Aorta (tissue), 5 donors: Measurements from ENCODE around the gene INAFM1. TPM values are rescaled to one million over a fixed set of nuclear protein-coding genes. Genes with fewer than 3 reads are reported as not detected.

Experiments
- ATAC-seq: fragments of 200-7000 bp; cut with Tn5 transposase; one replicate; pipeline ENCODE4 v1.9.1; 2022; ENCODE audit warnings: moderate library complexity; ENCODE audit not compliant: low FRiP score
- DNase-seq, 2 donors: peaks; one replicate each; pipeline ENCODE4 v3.0.0-alpha.2; 2020
- H3K27ac ChIP-seq, 2 donors: one replicate each; pipeline ENCODE4 v1.5.1; 2013; ENCODE audit warnings: low read length in 2 of 2, mild to moderate bottlenecking in 2 of 2, moderate library complexity in 2 of 2, control low read depth in 1 of 2, inconsistent platforms in 1 of 2, low read depth in 1 of 2
- H3K27me3 ChIP-seq, 2 donors: one replicate each; pipeline ENCODE4 v1.6.1; 2013; ENCODE audit warnings: control low read depth in 1 of 2, low read length in 1 of 2, mild to moderate bottlenecking in 1 of 2, moderate library complexity in 1 of 2; ENCODE audit not compliant: insufficient read depth in 2 of 2, control insufficient read depth in 1 of 2
- H3K36me3 ChIP-seq, 2 donors: one replicate each; pipeline ENCODE4 v1.6.1; 2013; ENCODE audit warnings: control low read depth in 1 of 2, low read length in 1 of 2, mild to moderate bottlenecking in 1 of 2; ENCODE audit not compliant: insufficient read depth in 2 of 2, control insufficient read depth in 1 of 2
- H3K4me1 ChIP-seq, 2 donors: one replicate each; pipeline ENCODE4 v1.6.1; 2013; ENCODE audit warnings: low read length in 2 of 2, control low read depth in 1 of 2, mild to moderate bottlenecking in 1 of 2, moderate library complexity in 1 of 2; ENCODE audit not compliant: insufficient read depth in 2 of 2, control insufficient read depth in 1 of 2
- H3K4me3 ChIP-seq, 2 donors: one replicate each; pipeline ENCODE4 v1.5.1; 2013; ENCODE audit warnings: low read length in 2 of 2, control low read depth in 1 of 2, mild to moderate bottlenecking in 1 of 2
- H3K9me3 ChIP-seq: one replicate; pipeline ENCODE4 v1.6.1; 2013; ENCODE audit warnings: mild to moderate bottlenecking, low read length; ENCODE audit not compliant: control insufficient read depth
- WGBS, 2 donors: extraction: QIAGEN DNeasy Blood & Tissue Kit; methylation state at CpG; one replicate each; pipeline ENCODE4 v1.1.7; 2013; 5-methylcytosine and 5-hydroxymethylcytosine counted together
- intact Hi-C, 2 donors: fragments of 100-400 bp; cut with DNase I; formaldehyde crosslinking; loops; one replicate each; pipeline versions ENCODE4 v1.14.2 to v1.15.0; 2022
- polyA plus RNA-seq, 2 donors: library from polyadenylated mRNA; stranded (reverse); fragments of 200-250 nt; gene quantifications; one replicate each; pipeline ENCODE4 v1.2.3, GENCODE V29; 2013
- total RNA-seq, 2 donors: library from RNA; stranded (reverse); fragmentation: NEBNext Ultra II Directional; extraction: Animal tissue kit (Norgen Biotek cat#: 25700); gene quantifications; one replicate each; pipeline ENCODE4 v1.2.1, GENCODE V29; 2021
- donor health status: healthy with polysubstance abuse.
- donor health status: Bipolar disorder and iron deficiency.
- donor health status: DM: no; HTN: no; CAD: no.
- donor health status: DM: no; HTN: no; CAD: no.
- donor health status: DM: yes; HTN: yes; CAD: no.

The INAFM1 gene
- total and polyA plus RNA-seq, 4 donors: 5.4 to 81.7 (median 37.1) TPM

DNA sequence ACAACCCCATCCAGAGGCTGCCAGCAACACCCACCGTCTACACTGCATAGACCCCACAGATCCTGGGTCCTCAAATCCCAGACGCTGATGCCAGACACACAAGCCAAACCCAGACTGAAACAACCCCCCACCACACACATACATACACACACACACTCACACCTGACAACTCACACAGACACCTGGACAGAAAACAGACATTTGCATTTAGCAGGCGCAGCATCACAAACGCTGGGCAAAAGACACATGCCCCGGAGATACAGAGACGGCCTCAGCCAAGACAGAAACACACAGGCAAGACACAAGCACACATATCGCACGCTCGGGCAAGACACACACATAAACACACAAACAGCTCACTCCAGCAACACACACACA is 45.0 kb upstream of the INAFM1 start:
- DNase-seq: no peak
- ATAC-seq: no peak
- Histone ChIP-seq H3K36me3 (no peaks in the 10 kb centered on the region), H3K4me1 (no peaks in the 10 kb centered on the region), H3K27ac (peak overlapping the region in 1 of 2 donors; percentile 75), H3K9me3 (no peaks in the 10 kb centered on the region), H3K4me3 (peak overlapping the region; percentile 86 to 98), H3K27me3 (peaks cover 0 to 2% of the 10 kb centered on the region in 2 donors)
- 6 to 7% methylated on average over 9 of the region's 9 CpGs for WGBS, 2 donors
- intact Hi-C loops: no loop called here

DNA sequence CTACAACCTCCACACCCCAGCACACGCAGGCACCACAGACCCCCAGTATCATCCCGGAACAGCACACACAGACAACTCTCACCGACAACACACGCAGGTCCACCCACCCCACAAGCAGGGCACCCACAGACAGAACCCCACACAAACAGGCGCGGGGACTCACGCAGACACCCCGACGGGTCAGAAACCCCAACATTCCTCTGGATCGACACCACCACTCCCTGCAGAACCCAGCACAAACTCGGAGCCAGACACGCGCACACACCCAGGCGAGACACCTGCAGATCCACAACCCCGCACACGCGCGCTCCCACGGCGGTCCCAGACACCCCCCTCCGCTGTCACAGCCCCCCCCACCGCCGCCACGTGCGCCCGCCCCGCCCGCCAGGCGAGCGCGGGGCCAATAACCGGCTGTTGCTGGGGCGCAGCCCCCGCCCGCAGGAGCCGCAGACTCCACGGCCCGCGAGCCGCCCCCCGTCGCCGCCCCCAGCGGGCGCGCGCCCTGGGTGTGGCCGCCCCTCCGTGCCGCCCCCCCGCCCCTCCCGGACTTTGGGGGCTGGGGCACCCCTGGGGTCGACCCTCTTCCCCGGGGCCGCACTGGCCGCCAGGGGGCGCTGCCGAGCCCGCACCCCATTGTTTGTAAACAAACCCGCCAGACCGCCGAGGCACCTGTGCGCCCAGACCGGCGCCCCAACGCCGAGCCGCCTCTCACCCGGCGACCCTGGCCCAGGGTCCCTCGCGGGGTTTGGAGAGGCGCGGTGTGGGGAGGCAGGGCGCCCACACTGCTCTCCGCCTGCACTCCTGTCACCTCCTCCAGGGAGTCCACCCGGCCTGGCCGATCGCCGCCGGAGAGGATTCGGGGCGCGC is 44.4 kb upstream of the INAFM1 start:
- Histone ChIP-seq H3K27ac (peak overlapping the region; percentile 14 to 75), H3K9me3 (no peaks in the 10 kb centered on the region), H3K27me3 (peaks cover 0 to 2% of the 10 kb centered on the region in 2 donors), H3K36me3 (no peaks in the 10 kb centered on the region), H3K4me3 (peak overlapping the region; percentile 86 to 98), H3K4me1 (no peaks in the 10 kb centered on the region)
- no peak for ATAC-seq
- intact Hi-C loops: no loop called here
- 1 to 2% methylated on average over 46 to 84 of the region's 84 CpGs for WGBS, 2 donors
- peak; percentile 78 to 93 for DNase-seq

DNA sequence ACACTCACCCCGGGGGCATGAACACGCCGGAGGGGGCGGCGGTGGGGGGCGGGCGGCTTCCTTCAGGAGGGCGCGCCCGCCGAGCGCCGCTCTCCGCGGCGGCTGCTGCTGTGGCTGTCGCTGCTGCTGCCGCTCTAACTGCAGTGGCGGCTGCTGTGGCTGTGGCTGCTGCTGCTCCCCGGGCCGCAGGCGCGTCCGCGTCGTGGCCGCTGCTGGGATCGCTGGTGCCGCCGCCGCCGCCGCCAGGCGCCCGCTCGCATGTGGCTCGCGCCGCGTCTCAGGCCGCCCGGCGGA is 43.8 kb upstream of the INAFM1 start, which contains the start of gene BBC3:
Gene BBC3, minus strand, starts transcription at position 279 of the 294 bp plus-strand sequence. CDS start 2,768 bp downstream, outside the sequence.
- intact Hi-C loops: no loop called here
- WGBS, 2 donors: 0 to 1% methylated on average over 28 to 43 of the region's 43 CpGs
- no peaks in the 10 kb centered on the region for H3K4me1 ChIP-seq

DNA sequence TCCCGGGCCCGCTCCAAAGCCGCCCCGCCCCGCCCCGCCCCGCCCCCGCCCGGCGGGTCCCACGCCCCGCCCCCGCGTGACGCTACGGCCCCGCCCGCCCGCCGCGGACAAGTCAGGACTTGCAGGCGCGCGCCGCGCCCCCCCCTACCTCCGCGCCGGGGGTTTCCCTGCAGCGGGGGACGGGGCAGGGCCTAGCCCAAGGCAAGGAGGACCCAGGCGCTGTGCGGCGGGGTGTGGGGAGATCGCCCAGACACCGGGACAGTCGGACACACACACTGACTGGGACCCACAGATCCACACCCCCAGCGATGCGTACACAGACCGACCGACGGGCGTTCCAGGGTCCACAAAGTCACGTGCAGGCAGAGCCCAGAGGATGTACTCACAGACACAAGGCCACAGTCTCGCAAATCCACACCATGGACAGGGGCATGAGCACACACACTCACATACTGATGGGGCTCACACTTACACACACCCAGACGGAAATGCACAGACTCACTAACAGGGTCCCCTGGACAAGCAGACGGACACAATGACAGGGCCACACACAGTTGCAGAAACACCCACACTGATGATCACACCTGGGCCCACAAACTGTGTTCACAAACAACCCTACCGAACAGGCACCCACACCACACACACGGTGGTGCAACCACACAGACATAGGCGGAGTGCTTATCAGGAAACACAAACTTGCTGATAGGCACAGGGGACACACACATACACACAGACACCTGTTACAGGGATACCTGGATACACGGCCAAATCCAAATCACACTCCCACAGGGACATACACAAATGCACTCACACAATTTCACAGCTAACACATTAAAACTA is 43.2 kb upstream of the INAFM1 start:
- 7 to 11% methylated on average over 38 to 51 of the region's 51 CpGs for WGBS, 2 donors
- DNase-seq (peak; percentile 94 to 97), ATAC-seq (peak; percentile 77)
- Histone ChIP-seq H3K27ac (peak overlapping the region in 1 of 2 donors; percentile 50), H3K9me3 (no peaks in the 10 kb centered on the region), H3K4me1 (no peaks in the 10 kb centered on the region), H3K36me3 (no peaks in the 10 kb centered on the region), H3K27me3 (no peaks in the 10 kb centered on the region), H3K4me3 (peak overlapping the region in 1 of 2 donors; percentile 86)
- intact Hi-C loops: no loop called here

More for the DNA sequence above, 43.8 kb upstream of the INAFM1 start, which contains the start of gene BBC3:
- peak within 1 kb of the TSS; percentile 86 to 98 for H3K4me3 ChIP-seq
- H3K27me3 ChIP-seq: peaks cover 0 to 2% of the 10 kb centered on the region in 2 donors
- H3K9me3 ChIP-seq: no peaks in the 10 kb centered on the region
- no peaks in the 10 kb centered on the region for H3K36me3 ChIP-seq
- DNase-seq (no peak), ATAC-seq (no peak)
- H3K27ac ChIP-seq: peak within 1 kb of the TSS; percentile 14 to 75

DNA sequence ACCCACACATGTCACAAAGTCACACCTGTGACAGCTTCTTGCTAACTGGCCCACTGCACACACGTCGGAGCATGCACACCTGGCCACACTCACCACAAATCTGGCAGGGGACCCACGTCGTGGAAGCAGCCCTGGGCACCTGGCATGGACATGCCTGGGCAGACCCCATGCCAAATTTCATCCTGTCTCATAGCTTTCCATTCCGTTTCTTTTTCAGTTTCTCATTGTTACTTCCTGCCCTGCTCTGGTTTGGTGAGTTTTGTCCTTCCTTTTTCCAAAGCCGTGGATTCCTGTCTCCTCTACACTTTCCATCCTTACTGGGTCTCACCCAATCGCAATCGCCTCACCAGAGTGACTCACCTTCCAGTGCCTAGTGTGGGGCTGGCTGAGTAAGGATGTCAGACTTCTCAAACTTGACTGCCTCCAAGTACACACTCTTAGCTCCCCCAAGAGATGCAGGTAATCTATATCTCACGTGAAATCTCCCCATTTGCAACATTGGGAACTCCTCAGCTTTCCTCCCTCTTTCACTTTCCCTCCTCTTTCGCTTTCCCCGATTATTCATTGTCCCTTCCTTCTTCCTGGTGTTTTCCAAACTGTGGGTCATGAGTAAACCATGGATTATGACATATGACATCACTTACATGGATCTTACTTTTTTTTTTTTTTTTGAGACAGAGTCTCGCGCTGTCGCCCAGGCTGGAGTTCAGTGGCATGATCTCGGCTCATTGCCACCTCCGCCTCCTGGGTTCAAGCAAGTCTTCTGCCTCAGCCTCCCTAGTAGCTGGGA is 42.1 kb upstream of the INAFM1 start:
- no peak for DNase-seq
- no peak for ATAC-seq
- H3K4me1 ChIP-seq: no peaks in the 10 kb centered on the region
- intact Hi-C loops: no loop called here
- no peaks in the 10 kb centered on the region for H3K9me3 ChIP-seq
- peak overlapping the region in 1 of 2 donors; percentile 6 for H3K27ac ChIP-seq
- no peaks in the 10 kb centered on the region for H3K27me3 ChIP-seq
- H3K36me3 ChIP-seq: no peaks in the 10 kb centered on the region
- H3K4me3 ChIP-seq: no peak overlapping the region
- 40 to 45% methylated on average over 16 of the region's 16 CpGs for WGBS, 2 donors

DNA sequence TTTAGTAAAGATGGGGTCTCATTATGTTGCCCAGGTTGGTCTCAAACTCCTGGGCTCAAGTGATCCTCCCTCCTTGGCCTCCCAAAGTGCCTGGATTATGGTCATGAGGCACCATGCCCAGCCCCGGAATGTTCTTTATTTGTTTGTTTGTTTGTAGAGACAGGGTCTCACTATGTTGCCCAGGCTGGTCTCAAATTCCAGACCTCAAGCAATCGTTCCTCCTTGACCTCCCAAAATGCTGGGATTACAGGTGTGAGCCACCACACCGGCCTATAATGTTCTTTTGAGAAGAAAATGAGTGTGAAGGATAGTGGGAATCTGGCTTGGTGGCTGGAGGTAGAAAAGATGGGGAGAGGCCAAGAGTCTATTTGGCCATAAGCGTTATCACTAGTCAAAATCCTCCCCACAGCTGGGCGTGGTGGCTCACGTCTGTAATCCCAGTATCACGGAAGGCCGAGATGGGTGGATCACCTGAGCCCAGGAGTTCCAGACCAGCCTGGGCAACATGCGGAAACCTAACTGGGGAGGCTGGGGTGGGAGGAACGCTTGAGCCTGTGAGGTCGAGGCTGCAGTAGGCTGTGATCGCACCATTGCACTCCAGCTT is 38.5 kb upstream of the INAFM1 start:
- 91 to 92% methylated on average over 12 of the region's 12 CpGs for WGBS, 2 donors
- no peaks in the 10 kb centered on the region for H3K27me3 ChIP-seq

DNA sequence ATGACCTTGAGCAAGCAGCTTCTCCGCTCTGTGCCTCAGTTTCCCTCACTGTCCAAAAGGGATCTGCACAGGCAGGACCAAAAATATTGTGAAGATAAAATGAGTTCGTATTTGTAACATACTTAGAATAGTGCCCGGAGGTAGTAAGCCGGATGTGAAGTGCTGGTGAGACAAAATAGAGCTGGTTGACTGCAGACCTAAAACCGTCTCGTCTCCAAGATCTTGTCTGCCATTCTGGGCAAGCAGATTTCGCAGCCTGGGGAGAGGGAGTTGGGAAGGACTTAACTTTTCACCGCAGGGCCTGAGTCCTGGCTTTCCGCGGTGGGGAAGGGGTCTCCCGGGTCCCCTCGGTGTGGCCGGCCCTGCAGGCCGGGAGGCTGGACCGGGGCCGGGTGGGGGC is 35.5 kb upstream of the INAFM1 start:
- DNase-seq (no peak), ATAC-seq (no peak)
- Histone ChIP-seq H3K36me3 (no peaks in the 10 kb centered on the region), H3K9me3 (no peaks in the 10 kb centered on the region), H3K4me3 (no peak overlapping the region), H3K4me1 (no peaks in the 10 kb centered on the region), H3K27me3 (no peaks in the 10 kb centered on the region), H3K27ac (no peak overlapping the region)
- intact Hi-C loops: no loop called here
- WGBS, 2 donors: 7 to 9% methylated on average over 14 to 16 of the region's 16 CpGs

More for the DNA sequence above, 38.5 kb upstream of the INAFM1 start:
- Histone ChIP-seq H3K9me3 (no peaks in the 10 kb centered on the region), H3K4me3 (no peak overlapping the region), H3K36me3 (no peaks in the 10 kb centered on the region), H3K27ac (no peak overlapping the region), H3K4me1 (no peaks in the 10 kb centered on the region)
- DNase-seq (no peak), ATAC-seq (no peak)
- intact Hi-C loops: no loop called here
